Measurements from ENCODE around the gene MKX. TPM values are rescaled to one million over a fixed set of nuclear protein-coding genes. Genes with fewer than 3 reads are reported as not detected.

MKX gene
- total RNA-seq, 1 experiment from 2014 or later, result 27.5 TPM

- Histone ChIP-seq H3K9ac (ENCODE audit: low read length) (no peak overlapping the region), H3K4me3 (replicated peaks in 1 of 2; ENCODE audit: low read depth in 1 of 2, low read length in 2 of 2) (no peak overlapping the region), H3K9me2 (ENCODE audit: insufficient read depth) (no peaks in the 10 kb centered on the region), H3K9me3 (ENCODE audit: control insufficient read depth in 1 of 2, insufficient read depth in 1 of 2, low read depth in 1 of 2, low read length in 2 of 2) (no peaks in the 10 kb centered on the region), H3K4me2 (ENCODE audit: low read length) (no peak overlapping the region), H3K4me1 (ENCODE audit: control insufficient read depth in 1 of 2, insufficient read depth in 2 of 2, low read length in 2 of 2) (no peaks in the 10 kb centered on the region), H3K27ac (ENCODE audit: low read depth, low read length) (no peak overlapping the region), H2AFZ (ENCODE audit: low read depth, low read length, poor library complexity, severe bottlenecking) (no peak overlapping the region), H3K27me3 (ENCODE audit: insufficient read depth, low read length) (no peaks in the 10 kb centered on the region), H3K79me2 (ENCODE audit: insufficient read depth, low read length) (no peaks in the 10 kb centered on the region), H4K20me1 (ENCODE audit: insufficient read depth) (no peaks in the 10 kb centered on the region), H3K36me3 (ENCODE audit: control insufficient read depth in 1 of 2, insufficient read depth in 2 of 2, low read length in 2 of 2) (no peaks in the 10 kb centered on the region)
- no peak for DNase-seq (ENCODE audit: low read depth, low spot score)
- intact Hi-C loops (cut with micrococcal nuclease), result no loop called here
- TF ChIP-seq POLR2AphosphoS5 (IDR thresholded peaks at IDR 0.05; ENCODE audit: low read depth, low read length) (no peak), ATF3 (IDR thresholded peaks at IDR 0.05) (no peak), EZH2 (IDR thresholded peaks at IDR 0.05) (no peak), CEBPB (IDR thresholded peaks at IDR 0.05; ENCODE audit: low read depth) (no peak), POLR2A (IDR thresholded peaks at IDR 0.05; ENCODE audit: borderline replicate concordance, extremely low read depth, insufficient read depth, insufficient read length) (no peak), MAX (IDR thresholded peaks at IDR 0.05) (no peak), ZBTB33 (IDR thresholded peaks at IDR 0.05; ENCODE audit: extremely low read depth, insufficient replicate concordance, low read length) (no peak), JUND (IDR thresholded peaks at IDR 0.05) (no peak), TCF7L2 (IDR thresholded peaks at IDR 0.05; ENCODE audit: borderline replicate concordance, extremely low read depth, insufficient read depth, insufficient read length) (no peak)
- RAD21 ChIA-PET (ENCODE audit: low non-redundant PET in 1 of 2, low total read pairs in 2 of 2, uncharacterized antibody in 2 of 2, unreplicated experiment in 2 of 2), result no interaction called here
- no TSS peak for BruUV-seq (replicated peaks)
- POLR2A ChIA-PET, result no interaction called here
- CTCF ChIA-PET, result interaction anchor here (1.4 kb wide), 1 partner anchor 387 kb away, joined by 3 read pairs; no protein-coding TSS in a partner anchor
- no peak for ATAC-seq
These were observed 46.6 kb upstream of the MKX start for GRCh38 chr10:27792216-27792615.
